IPS DF 4.7 (cell line): ENCODE measurements around the gene SUCLG2.

Source experiments
- DNase-seq: peaks from one replicate; pipeline ENCODE4 v3.0.0-alpha.2; 2013; ENCODE audit warnings: low spot score; ENCODE audit errors: extremely low read depth

Gene SUCLG2

DNA sequence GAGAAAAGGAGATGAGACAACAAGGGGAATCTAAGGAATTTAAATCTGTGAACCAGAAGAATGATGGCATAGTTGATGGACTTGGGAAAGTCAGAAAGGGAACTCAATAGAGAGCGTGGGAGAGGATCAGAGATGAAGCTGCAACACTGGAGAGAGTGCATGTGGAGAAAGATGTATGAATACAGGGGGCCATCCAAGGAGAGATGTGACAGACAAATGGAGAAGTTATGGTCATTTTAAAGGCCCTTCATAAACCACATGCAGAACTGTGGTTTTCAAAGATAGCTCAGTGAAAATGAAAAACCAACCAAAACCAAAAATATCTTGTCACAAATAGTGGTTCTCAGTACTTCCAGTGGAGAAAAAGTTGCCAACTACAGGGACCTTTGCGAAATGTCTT is 265.2 kb downstream of the SUCLG2 start:
- no peak for DNase-seq

- no peak for DNase-seq
Measured at GRCh38 chr3:67388738-67389137, 265.7 kb downstream of the SUCLG2 start.

DNA sequence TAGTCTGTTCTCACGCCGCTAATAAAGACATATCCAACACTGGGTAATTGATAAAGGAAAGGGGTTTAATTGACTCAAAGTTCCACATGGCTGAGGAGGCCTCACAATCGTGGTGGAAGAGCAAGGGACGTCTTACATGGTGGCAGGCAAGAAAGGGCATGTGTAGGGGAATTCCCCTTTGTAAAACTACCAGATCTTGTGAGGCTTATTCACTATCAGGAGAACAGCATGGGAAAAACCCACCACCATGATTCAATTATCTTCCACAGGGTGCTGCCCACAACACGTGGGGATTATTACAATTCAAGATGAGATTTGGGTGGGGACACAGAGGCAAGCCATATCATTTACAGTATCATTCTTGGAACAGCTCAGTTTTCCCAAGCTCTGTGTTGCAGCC is 268.0 kb downstream of the SUCLG2 start:
- no peak for DNase-seq

DNA sequence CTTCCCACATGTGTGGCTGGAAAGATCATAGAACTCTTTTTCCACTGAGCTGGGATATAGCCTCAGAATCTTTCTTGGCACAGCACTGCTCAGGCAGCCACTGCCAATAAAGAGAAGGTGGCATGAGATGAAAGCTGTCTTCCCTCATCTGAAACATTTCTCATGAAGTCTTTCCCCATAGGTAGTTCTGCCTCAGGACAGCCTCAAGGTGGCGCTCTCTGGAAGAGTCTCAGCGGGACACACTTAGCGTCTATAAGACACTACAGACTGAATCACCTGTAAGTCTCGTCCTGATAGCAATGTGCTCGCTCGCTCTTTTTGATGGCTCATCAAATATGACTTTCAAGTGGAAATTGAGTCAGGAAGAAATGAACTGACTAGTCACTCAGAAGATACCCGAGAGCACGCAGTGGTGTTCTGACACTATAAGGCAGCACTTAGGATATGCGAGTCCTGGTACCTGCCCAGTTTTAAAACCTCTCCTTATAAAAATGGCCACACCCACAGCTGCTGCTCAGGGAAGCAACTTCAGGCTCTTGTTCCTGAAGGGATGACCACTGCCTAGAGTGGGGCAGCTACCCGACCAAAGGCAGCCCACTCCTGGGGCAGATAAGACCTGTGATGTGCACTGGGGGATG is 269.5 kb downstream of the SUCLG2 start:
- DNase-seq, result no peak

DNA sequence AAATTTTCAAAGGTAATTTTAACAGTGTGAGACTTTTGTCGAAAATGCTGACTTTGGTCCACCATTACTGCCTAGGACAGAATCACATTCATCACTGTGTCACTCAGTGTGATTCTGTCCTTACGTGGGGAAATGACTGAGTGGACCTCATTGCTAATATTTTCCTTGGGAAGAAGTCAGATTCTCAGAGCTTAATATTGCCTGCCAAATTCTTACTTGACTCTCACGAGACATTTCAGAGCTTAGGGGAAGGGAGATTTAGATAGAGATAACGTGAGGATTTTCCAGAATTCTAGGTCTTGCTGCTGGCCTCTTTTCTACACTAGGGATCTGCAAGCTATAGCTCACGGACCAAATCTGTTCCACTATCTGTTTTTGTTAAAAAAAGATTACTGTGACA is 270.4 kb downstream of the SUCLG2 start:
- no peak for DNase-seq

- DNase-seq, result no peak
Measured at GRCh38 chr3:67383379-67383778, 271.0 kb downstream of the SUCLG2 start.

DNA sequence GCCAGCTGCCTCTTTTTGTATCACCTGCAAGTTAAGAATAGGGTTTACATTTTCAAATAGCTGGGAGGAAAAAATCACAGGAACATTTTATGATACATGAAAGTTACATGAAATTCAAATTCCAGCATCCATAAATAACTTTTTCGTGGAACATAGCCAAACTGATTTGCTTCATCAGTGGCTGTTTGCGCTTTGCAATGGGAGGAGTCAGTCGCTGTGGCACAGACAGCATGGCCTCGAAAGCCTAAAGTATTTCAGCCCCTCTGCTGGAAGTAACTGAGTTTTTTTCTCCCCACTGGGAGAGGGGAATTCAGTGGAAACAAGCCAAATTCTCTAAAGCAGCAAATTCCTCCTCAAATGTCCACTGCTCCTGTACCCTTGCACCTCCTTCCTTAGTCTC is 271.9 kb downstream of the SUCLG2 start:
- DNase-seq, result no peak

GRCh38 chr3:67381667-67382272 is 272.6 kb downstream of the SUCLG2 start:
- no peak for DNase-seq

DNA sequence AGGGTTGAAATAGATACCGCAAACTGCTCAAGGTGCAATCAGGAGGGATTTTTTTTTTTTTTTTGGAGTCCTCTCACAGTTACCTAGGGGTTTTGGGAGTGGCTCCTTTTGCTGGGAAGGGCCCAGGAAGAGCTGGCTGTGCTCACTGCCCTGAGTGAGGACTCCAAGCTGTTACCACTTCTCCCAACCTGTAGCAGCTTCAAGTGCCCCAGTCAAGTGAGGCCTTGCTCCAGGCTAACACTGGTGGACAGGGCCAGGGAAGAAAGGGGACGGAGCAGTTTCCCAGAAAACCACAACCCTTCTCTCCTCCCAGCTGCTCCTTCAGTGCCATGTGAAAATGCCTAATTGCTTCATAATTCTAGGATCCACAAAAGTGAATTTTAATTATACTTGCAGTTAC is 274.3 kb downstream of the SUCLG2 start:
- DNase-seq, result no peak

DNA sequence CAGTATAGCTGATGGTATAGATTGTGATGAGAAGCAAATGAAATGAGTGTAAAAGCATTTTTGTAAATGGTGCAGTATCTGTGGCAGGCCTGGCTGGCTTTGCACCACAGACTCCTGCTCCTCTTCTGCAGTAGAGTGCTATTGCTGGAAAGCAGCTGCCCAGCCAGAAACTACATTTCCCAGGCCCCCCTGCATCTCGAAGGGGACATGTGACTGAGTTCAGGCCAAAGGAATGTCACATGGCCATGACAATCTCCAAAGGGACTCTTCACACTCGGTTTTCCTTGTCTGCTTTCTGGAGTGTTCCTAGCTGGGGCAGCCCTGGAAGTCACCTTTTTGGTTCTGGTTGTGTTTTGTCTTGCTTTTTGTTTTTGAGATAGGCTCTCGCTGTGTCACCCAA is 277.1 kb downstream of the SUCLG2 start:
- no peak for DNase-seq

GRCh38 chr3:67376416-67376815 is 278.0 kb downstream of the SUCLG2 start:
- DNase-seq, result no peak

- no peak for DNase-seq
Measured at GRCh38 chr3:67375976-67376375, 278.4 kb downstream of the SUCLG2 start.

DNA sequence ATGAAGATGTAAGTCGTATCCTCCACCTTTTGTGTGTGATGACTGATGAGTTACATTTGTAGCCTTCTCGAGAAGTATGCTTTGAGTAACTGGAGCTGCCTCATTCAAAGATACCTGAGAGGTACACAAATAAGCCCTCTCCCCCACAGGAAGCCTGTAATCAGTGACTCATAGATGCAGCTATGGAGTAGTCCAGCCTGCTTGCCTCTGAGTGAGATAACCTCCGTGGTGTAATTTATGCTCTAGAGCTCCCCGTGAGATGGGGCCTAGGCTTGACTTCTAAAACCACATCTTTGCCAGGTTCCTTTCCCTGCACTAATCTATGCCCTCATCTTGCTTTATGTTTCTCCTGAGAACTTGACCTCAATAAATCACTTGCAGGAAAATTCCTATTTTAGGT is 291.7 kb downstream of the SUCLG2 start:
- DNase-seq, result no peak

- DNase-seq, result no peak
Measured at GRCh38 chr3:67361770-67362169, 292.6 kb downstream of the SUCLG2 start.

DNA sequence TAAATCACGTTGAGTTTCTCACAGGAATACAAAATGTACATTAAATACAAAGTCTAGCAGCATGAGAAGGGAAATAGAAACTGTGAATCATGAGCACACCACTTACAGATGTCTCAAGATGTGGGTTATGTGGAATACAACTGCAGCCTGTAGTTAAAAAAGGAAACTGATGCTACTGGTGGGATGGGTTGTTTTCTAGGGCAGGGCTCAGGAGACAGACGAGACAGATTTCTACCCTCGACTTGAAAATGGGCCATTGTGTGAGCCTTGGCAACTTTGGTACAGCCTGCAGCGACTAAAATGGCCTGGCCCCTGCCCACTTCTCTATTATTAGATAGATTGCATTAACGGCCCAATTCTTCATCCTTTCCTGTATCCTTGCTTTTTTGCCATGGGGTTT is 293.1 kb downstream of the SUCLG2 start:
- no peak for DNase-seq

DNA sequence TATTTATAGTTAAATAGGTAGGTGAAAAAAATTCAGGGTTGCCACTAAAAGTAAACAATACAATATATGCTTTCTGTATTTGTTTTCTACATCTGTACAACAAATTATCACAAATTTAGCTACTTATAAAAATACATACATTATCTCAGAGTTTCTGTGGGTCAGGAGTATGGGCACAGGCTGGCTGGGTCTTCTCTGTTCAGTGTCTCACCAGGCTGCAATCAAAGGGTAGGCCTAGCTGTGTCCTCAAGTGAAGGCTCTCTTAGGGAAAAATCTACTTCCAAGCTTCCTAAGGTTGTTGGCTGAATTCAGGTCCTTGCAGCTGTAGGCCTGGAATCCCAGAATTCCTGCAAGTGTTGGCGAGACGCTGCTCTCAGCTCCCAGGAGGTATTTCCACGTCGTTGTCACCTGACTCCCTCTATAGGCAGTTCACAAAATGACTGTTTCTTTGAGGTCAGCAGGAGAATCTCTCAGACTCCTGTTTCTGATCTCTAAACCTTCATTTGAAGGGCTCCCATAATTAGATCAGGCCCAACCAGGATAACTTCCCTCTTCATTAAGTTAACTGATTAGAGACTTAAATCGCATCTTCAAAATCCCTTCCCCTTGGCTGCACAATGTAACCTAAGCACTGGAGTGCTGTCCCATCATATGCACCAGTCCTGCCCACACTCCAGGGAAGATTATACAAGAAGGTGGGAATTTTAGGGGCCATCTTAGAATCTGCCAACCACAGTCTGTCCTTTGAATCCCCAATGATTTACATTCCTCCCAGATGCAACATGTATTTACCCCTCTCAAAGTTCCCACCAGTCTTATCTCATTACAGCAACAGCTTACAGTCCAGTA is 296.6 kb downstream of the SUCLG2 start:
- peak; percentile 92 for DNase-seq

DNA sequence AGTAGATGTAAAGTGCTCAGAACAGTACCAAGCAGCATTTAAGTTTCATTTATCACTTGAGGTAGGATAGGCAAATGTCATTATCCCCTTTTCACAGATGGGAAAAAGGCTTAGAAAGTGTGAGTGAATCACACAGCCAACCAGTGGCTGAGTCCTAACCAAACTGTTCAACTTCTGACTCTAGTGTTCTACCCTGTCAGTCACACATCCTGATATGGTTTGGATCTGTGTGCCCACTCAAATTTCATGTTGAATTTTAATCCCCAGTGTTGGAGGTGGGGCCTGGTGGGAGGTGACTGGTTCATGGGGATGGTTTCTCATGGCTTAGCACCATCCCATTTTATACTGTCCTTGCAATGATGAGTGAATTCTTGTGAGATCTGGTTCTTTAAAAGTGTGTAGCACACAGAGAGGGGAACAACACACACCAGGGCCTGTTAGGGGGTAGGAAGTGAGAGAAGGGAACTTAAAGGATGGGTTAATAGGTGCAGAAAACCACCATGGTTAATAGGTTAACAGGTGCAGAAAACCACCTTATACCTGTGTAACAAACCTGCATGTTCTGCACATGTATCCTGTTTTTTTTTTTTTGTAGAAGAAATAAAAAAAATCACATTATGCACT is 304.7 kb downstream of the SUCLG2 start:
- no peak for DNase-seq

- DNase-seq, result no peak
Measured at GRCh38 chr3:67346081-67346480, 308.3 kb downstream of the SUCLG2 start.

GRCh38 chr3:67335813-67336212 is 318.6 kb downstream of the SUCLG2 start:
- no peak for DNase-seq

DNA sequence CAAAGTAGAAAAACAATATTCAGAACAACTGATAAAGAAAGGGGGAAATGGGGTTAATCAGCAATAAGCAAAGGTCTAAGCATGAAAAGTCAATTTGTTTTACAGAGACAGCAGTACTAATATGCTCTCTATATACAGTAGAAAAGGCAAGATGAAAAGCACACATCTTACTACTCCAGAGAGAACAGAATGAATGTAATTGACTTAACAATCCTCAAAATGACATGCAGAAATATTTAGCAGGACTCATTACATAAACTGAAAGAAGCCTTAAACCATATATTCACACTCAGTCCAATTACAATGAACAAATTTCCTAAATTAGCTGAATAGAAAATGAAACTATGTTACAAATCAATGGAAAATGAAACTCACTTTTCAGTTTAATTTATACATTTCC is 319.8 kb downstream of the SUCLG2 start:
- DNase-seq, result no peak

- DNase-seq, result no peak
Measured at GRCh38 chr3:67329358-67329757, 325.1 kb downstream of the SUCLG2 start.

GRCh38 chr3:67327582-67327981 is 326.8 kb downstream of the SUCLG2 start:
- DNase-seq, result no peak
